GM12801 (cell line): ENCODE measurements around the gene SYTL2.

Experiments used
- CTCF ChIP-seq: IDR thresholded peaks from one replicate; pipeline ENCODE4 v1.5.1; 2011; ENCODE audit warnings: control low read depth; ENCODE audit not compliant: insufficient read length; ENCODE audit errors: extremely low read depth

The SYTL2 gene

GRCh38 chr11:85752201-85752889, 58.6 kb downstream of the SYTL2 start:
- no peak for TF ChIP-seq CTCF

- TF ChIP-seq CTCF, result no peak
Observed at GRCh38 chr11:85751724-85752123, 59.2 kb downstream of the SYTL2 start.

- no peak for TF ChIP-seq CTCF
Observed at GRCh38 chr11:85750646-85751045, 60.3 kb downstream of the SYTL2 start.

GRCh38 chr11:85749884-85750283, 61.1 kb downstream of the SYTL2 start:
- no peak for TF ChIP-seq CTCF

GRCh38 chr11:85749287-85749834, 61.6 kb downstream of the SYTL2 start:
- TF ChIP-seq CTCF, result no peak

GRCh38 chr11:85748455-85748891, 62.5 kb downstream of the SYTL2 start:
- TF ChIP-seq CTCF, result no peak

GRCh38 chr11:85746670-85747069, 64.3 kb downstream of the SYTL2 start:
- TF ChIP-seq CTCF, result no peak
